Mucosa of stomach (tissue), 1 donor: ENCODE measurements around the gene SMURF2.

ENCODE experiments used
- H3K27me3 ChIP-seq: one replicate; pipeline ENCODE4 v1.7.0; 2013; ENCODE audit warnings: mild to moderate bottlenecking, low read length; ENCODE audit not compliant: control insufficient read depth, insufficient read depth
- H3K36me3 ChIP-seq: one replicate; pipeline ENCODE4 v1.7.0; 2013; ENCODE audit warnings: low read length; ENCODE audit not compliant: control insufficient read depth, insufficient read depth
- H3K4me1 ChIP-seq: one replicate; pipeline ENCODE4 v1.7.0; 2013; ENCODE audit warnings: mild to moderate bottlenecking, low read length; ENCODE audit not compliant: control insufficient read depth, insufficient read depth
- H3K4me3 ChIP-seq: one replicate; pipeline ENCODE4 v1.7.0; 2013; ENCODE audit warnings: low read length
- H3K9ac ChIP-seq: one replicate; pipeline ENCODE4 v1.7.0; 2013; ENCODE audit warnings: mild to moderate bottlenecking, low read length, moderate library complexity
- H3K9me3 ChIP-seq: one replicate; pipeline ENCODE4 v1.7.0; 2013; ENCODE audit warnings: mild to moderate bottlenecking, low read length, moderate library complexity; ENCODE audit not compliant: control insufficient read depth
- donor health status: Pancreatic carcinoma.

Gene SMURF2

GRCh38 chr17:64638552-64639203 is 23.4 kb downstream of the SMURF2 start:
- peaks cover 11% of the 10 kb centered on the region for H3K4me1 ChIP-seq
- no peak overlapping the region for H3K9ac ChIP-seq
- H3K27me3 ChIP-seq: no peaks in the 10 kb centered on the region

GRCh38 chr17:64635647-64636305 is 26.3 kb downstream of the SMURF2 start:
- Histone ChIP-seq H3K27me3 (no peaks in the 10 kb centered on the region), H3K36me3 (peaks cover 4% of the 10 kb centered on the region), H3K9ac (no peak overlapping the region), H3K9me3 (no peaks in the 10 kb centered on the region), H3K4me1 (peaks cover 2% of the 10 kb centered on the region), H3K4me3 (no peak overlapping the region)

More at GRCh38 chr17:64638552-64639203, 23.4 kb downstream of the SMURF2 start:
- Histone ChIP-seq H3K36me3 (peaks cover 4% of the 10 kb centered on the region), H3K4me3 (no peak overlapping the region), H3K9me3 (no peaks in the 10 kb centered on the region)

- peaks cover 9% of the 10 kb centered on the region for H3K4me1 ChIP-seq
- H3K9me3 ChIP-seq: no peaks in the 10 kb centered on the region
- H3K9ac ChIP-seq: no peak overlapping the region
- H3K4me3 ChIP-seq: no peak overlapping the region
- H3K36me3 ChIP-seq: peaks cover 4% of the 10 kb centered on the region
- H3K27me3 ChIP-seq: no peaks in the 10 kb centered on the region
Observed at GRCh38 chr17:64634218-64634617, 27.9 kb downstream of the SMURF2 start.

- Histone ChIP-seq H3K9me3 (no peaks in the 10 kb centered on the region), H3K36me3 (peaks cover 4% of the 10 kb centered on the region), H3K4me1 (peaks cover 9% of the 10 kb centered on the region), H3K27me3 (no peaks in the 10 kb centered on the region), H3K4me3 (no peak overlapping the region), H3K9ac (no peak overlapping the region)
Observed at GRCh38 chr17:64632606-64633005, 29.5 kb downstream of the SMURF2 start.

GRCh38 chr17:64632194-64632593 is 29.9 kb downstream of the SMURF2 start:
- Histone ChIP-seq H3K4me1 (peaks cover 9% of the 10 kb centered on the region), H3K36me3 (peaks cover 4% of the 10 kb centered on the region), H3K4me3 (no peak overlapping the region), H3K9ac (no peak overlapping the region), H3K27me3 (no peaks in the 10 kb centered on the region), H3K9me3 (no peaks in the 10 kb centered on the region)

- H3K4me1 ChIP-seq: peaks cover 9% of the 10 kb centered on the region
- H3K36me3 ChIP-seq: peaks cover 4% of the 10 kb centered on the region
- H3K9ac ChIP-seq: no peak overlapping the region
- H3K9me3 ChIP-seq: no peaks in the 10 kb centered on the region
- H3K27me3 ChIP-seq: no peaks in the 10 kb centered on the region
- no peak overlapping the region for H3K4me3 ChIP-seq
Observed at GRCh38 chr17:64630309-64631223, 31.5 kb downstream of the SMURF2 start.

- Histone ChIP-seq H3K9ac (no peak overlapping the region), H3K27me3 (no peaks in the 10 kb centered on the region), H3K4me3 (no peak overlapping the region), H3K4me1 (peaks cover 9% of the 10 kb centered on the region), H3K9me3 (no peaks in the 10 kb centered on the region), H3K36me3 (no peaks in the 10 kb centered on the region)
Observed at GRCh38 chr17:64628641-64629040, 33.5 kb downstream of the SMURF2 start.

GRCh38 chr17:64627797-64628196 is 34.3 kb downstream of the SMURF2 start:
- Histone ChIP-seq H3K36me3 (no peaks in the 10 kb centered on the region), H3K4me1 (peaks cover 9% of the 10 kb centered on the region), H3K4me3 (no peak overlapping the region), H3K27me3 (no peaks in the 10 kb centered on the region), H3K9me3 (no peaks in the 10 kb centered on the region), H3K9ac (no peak overlapping the region)

- Histone ChIP-seq H3K4me1 (peaks cover 9% of the 10 kb centered on the region), H3K9me3 (no peaks in the 10 kb centered on the region), H3K9ac (no peak overlapping the region), H3K36me3 (no peaks in the 10 kb centered on the region), H3K27me3 (no peaks in the 10 kb centered on the region), H3K4me3 (no peak overlapping the region)
Observed at GRCh38 chr17:64626827-64627226, 35.3 kb downstream of the SMURF2 start.

GRCh38 chr17:64625541-64625940 is 36.6 kb downstream of the SMURF2 start:
- no peaks in the 10 kb centered on the region for H3K36me3 ChIP-seq
- no peaks in the 10 kb centered on the region for H3K27me3 ChIP-seq
- H3K9ac ChIP-seq: no peak overlapping the region
- no peaks in the 10 kb centered on the region for H3K9me3 ChIP-seq
- H3K4me1 ChIP-seq: peaks cover 5% of the 10 kb centered on the region
- H3K4me3 ChIP-seq: no peak overlapping the region

GRCh38 chr17:64622931-64623654 is 39.0 kb downstream of the SMURF2 start:
- no peaks in the 10 kb centered on the region for H3K36me3 ChIP-seq
- H3K27me3 ChIP-seq: no peaks in the 10 kb centered on the region
- H3K4me3 ChIP-seq: no peak overlapping the region
- H3K9ac ChIP-seq: no peak overlapping the region
- no peaks in the 10 kb centered on the region for H3K9me3 ChIP-seq
- peaks cover 9% of the 10 kb centered on the region for H3K4me1 ChIP-seq
